WI38 (cell line): Measurements from ENCODE around the gene PARD3.

Source experiments
- H3K4me3 ChIP-seq: 2 replicates; pipeline ENCODE4 v1.5.1; 2011; ENCODE audit warnings: low read depth, mild to moderate bottlenecking, control low read depth, low read length
- CTCF ChIP-seq: IDR thresholded peaks from 2 replicates; pipeline ENCODE4 v1.5.1; 2012; ENCODE audit warnings: low read depth, mild to moderate bottlenecking, control low read depth, low read length

The PARD3 gene

GRCh38 chr10:34629084-34629483 lies 186.0 kb downstream of the PARD3 start:
- H3K4me3 ChIP-seq = no peak overlapping the region

GRCh38 chr10:34628174-34628796 lies 186.8 kb downstream of the PARD3 start:
- no peak for TF ChIP-seq CTCF
- no peak overlapping the region for H3K4me3 ChIP-seq

More at GRCh38 chr10:34629084-34629483, 186.0 kb downstream of the PARD3 start:
- TF ChIP-seq CTCF = no peak

- TF ChIP-seq CTCF = no peak
- no peak overlapping the region for H3K4me3 ChIP-seq
Measured at GRCh38 chr10:34627741-34628140, 187.4 kb downstream of the PARD3 start.

- H3K4me3 ChIP-seq = no peak overlapping the region
- TF ChIP-seq CTCF = no peak
Measured at GRCh38 chr10:34627331-34627730, 187.8 kb downstream of the PARD3 start.

- H3K4me3 ChIP-seq = no peak overlapping the region
- TF ChIP-seq CTCF = no peak
Measured at GRCh38 chr10:34626158-34626880, 188.8 kb downstream of the PARD3 start.

GRCh38 chr10:34624323-34625153 lies 190.6 kb downstream of the PARD3 start:
- TF ChIP-seq CTCF = no peak
- H3K4me3 ChIP-seq = no peak overlapping the region

GRCh38 chr10:34622945-34623344 lies 192.2 kb downstream of the PARD3 start:
- H3K4me3 ChIP-seq = no peak overlapping the region
- no peak for TF ChIP-seq CTCF
